KG1 (cell line): Measurements from ENCODE around the gene PTPRG.

Source experiments
- DNase-seq: peaks from one replicate; lab custom pipeline; 2025; lab: John Stamatoyannopoulos, UW

PTPRG gene

GRCh38 chr3:62065985-62066693 is 504.8 kb downstream of the PTPRG start:
- DNase-seq = no peak

- DNase-seq = no peak
Measured at GRCh38 chr3:62068337-62068736, 507.0 kb downstream of the PTPRG start.

GRCh38 chr3:62070891-62071290 is 509.5 kb downstream of the PTPRG start:
- no peak for DNase-seq

- no peak for DNase-seq
Measured at GRCh38 chr3:62073038-62073437, 511.7 kb downstream of the PTPRG start.

- no peak for DNase-seq
Measured at GRCh38 chr3:62084558-62084957, 523.2 kb downstream of the PTPRG start.

GRCh38 chr3:62088472-62089104 is 527.2 kb downstream of the PTPRG start:
- DNase-seq = no peak

GRCh38 chr3:62090066-62090465 is 528.7 kb downstream of the PTPRG start:
- no peak for DNase-seq

GRCh38 chr3:62090519-62090918 is 529.1 kb downstream of the PTPRG start:
- no peak for DNase-seq

- no peak for DNase-seq
Measured at GRCh38 chr3:62093025-62093424, 531.7 kb downstream of the PTPRG start.

GRCh38 chr3:62094461-62094860 is 533.1 kb downstream of the PTPRG start:
- no peak for DNase-seq

GRCh38 chr3:62095080-62095479 is 533.7 kb downstream of the PTPRG start:
- no peak for DNase-seq

GRCh38 chr3:62095756-62096155 is 534.4 kb downstream of the PTPRG start:
- no peak for DNase-seq

- DNase-seq = no peak
Measured at GRCh38 chr3:62096521-62096920, 535.1 kb downstream of the PTPRG start.

- no peak for DNase-seq
Measured at GRCh38 chr3:62097121-62097520, 535.8 kb downstream of the PTPRG start.

GRCh38 chr3:62098646-62099365 is 537.4 kb downstream of the PTPRG start:
- no peak for DNase-seq

GRCh38 chr3:62100282-62100989 is 539.1 kb downstream of the PTPRG start:
- no peak for DNase-seq

- DNase-seq = no peak
Measured at GRCh38 chr3:62101488-62101887, 540.1 kb downstream of the PTPRG start.

GRCh38 chr3:62103531-62103930 is 542.2 kb downstream of the PTPRG start:
- DNase-seq = no peak

GRCh38 chr3:62109534-62109933 is 548.2 kb downstream of the PTPRG start:
- no peak for DNase-seq

- DNase-seq = no peak
Measured at GRCh38 chr3:62110443-62111225, 549.3 kb downstream of the PTPRG start.

GRCh38 chr3:62113092-62113491 is 551.7 kb downstream of the PTPRG start:
- DNase-seq = no peak

- no peak for DNase-seq
Measured at GRCh38 chr3:62114763-62115162, 553.4 kb downstream of the PTPRG start.
